ENCODE measurements around the gene TRAK1.
A peak's percentile ranks its signal among the peaks of the same experiment; 100 is the strongest.

Gene TRAK1

GRCh38 chr3:42056840-42057239, 34.3 kb upstream of the TRAK1 start:
- Histone ChIP-seq H3K27me3 (ENCODE audit: insufficient read depth, poor library complexity, severe bottlenecking) (no peaks in the 10 kb centered on the region), H3K27ac (replicated peaks) (no peak overlapping the region), H3K4me3 (replicated peaks; ENCODE audit: insufficient read depth, low read length) (no peak overlapping the region)
- DNase-seq (ENCODE audit: low read depth in 1 of 2, low spot score in 1 of 2), result no peak
- TF ChIP-seq SPI1 (IDR thresholded peaks at IDR 0.05; ENCODE audit: borderline replicate concordance, low read depth) (no peak), GABPA (IDR thresholded peaks at IDR 0.05; ENCODE audit: low read depth) (no peak), REST (IDR thresholded peaks at IDR 0.05; ENCODE audit: insufficient replicate concordance, low read depth) (no peak), POLR2AphosphoS5 (IDR thresholded peaks at IDR 0.05; ENCODE audit: low read depth) (no peak), CTCF (IDR thresholded peaks at IDR 0.05; ENCODE audit: insufficient read depth, low read length) (no peak)

- no peak for TF ChIP-seq GABPA (IDR thresholded peaks at IDR 0.05; ENCODE audit: low read depth)
- no peaks in the 10 kb centered on the region for H3K27me3 ChIP-seq (ENCODE audit: insufficient read depth, poor library complexity, severe bottlenecking)
- no peak overlapping the region for H3K27ac ChIP-seq (replicated peaks)
These were observed 33.5 kb upstream of the TRAK1 start for GRCh38 chr3:42057561-42058211.

GRCh38 chr3:42061025-42061712, 30.0 kb upstream of the TRAK1 start:
- no peak overlapping the region for H3K27ac ChIP-seq (replicated peaks)
- DNase-seq (ENCODE audit: low read depth in 1 of 2, low spot score in 1 of 2), result peak in 1 of 2 experiments; percentile 23
- no peak overlapping the region for H3K4me3 ChIP-seq (replicated peaks; ENCODE audit: insufficient read depth, low read length)
- TF ChIP-seq SPI1 (IDR thresholded peaks at IDR 0.05; ENCODE audit: borderline replicate concordance, low read depth), result no peak
- TF ChIP-seq CTCF (IDR thresholded peaks at IDR 0.05; ENCODE audit: insufficient read depth, low read length), result no peak
- TF ChIP-seq GABPA (IDR thresholded peaks at IDR 0.05; ENCODE audit: low read depth), result no peak
- no peak for TF ChIP-seq POLR2AphosphoS5 (IDR thresholded peaks at IDR 0.05; ENCODE audit: low read depth)
- no peak for TF ChIP-seq REST (IDR thresholded peaks at IDR 0.05; ENCODE audit: insufficient replicate concordance, low read depth)
- H3K27me3 ChIP-seq (ENCODE audit: insufficient read depth, poor library complexity, severe bottlenecking), result no peaks in the 10 kb centered on the region

More at GRCh38 chr3:42057561-42058211, 33.5 kb upstream of the TRAK1 start:
- no peak overlapping the region for H3K4me3 ChIP-seq (replicated peaks; ENCODE audit: insufficient read depth, low read length)
- DNase-seq (ENCODE audit: low read depth in 1 of 2, low spot score in 1 of 2), result no peak

- no peak for DNase-seq (ENCODE audit: low read depth in 1 of 2, low spot score in 1 of 2)
- no peak overlapping the region for H3K27ac ChIP-seq (replicated peaks)
- TF ChIP-seq SPI1 (IDR thresholded peaks at IDR 0.05; ENCODE audit: borderline replicate concordance, low read depth) (no peak), POLR2AphosphoS5 (IDR thresholded peaks at IDR 0.05; ENCODE audit: low read depth) (no peak), CTCF (IDR thresholded peaks at IDR 0.05; ENCODE audit: insufficient read depth, low read length) (no peak), GABPA (IDR thresholded peaks at IDR 0.05; ENCODE audit: low read depth) (no peak), REST (IDR thresholded peaks at IDR 0.05; ENCODE audit: insufficient replicate concordance, low read depth) (no peak)
- no peak overlapping the region for H3K4me3 ChIP-seq (replicated peaks; ENCODE audit: insufficient read depth, low read length)
- H3K27me3 ChIP-seq (ENCODE audit: insufficient read depth, poor library complexity, severe bottlenecking), result no peaks in the 10 kb centered on the region
These were observed 29.3 kb upstream of the TRAK1 start for GRCh38 chr3:42061713-42062380.
